OCI-LY7 (cell line): ENCODE results near the gene TAS1R1.

Experiments used
- EZH2phosphoT487 ChIP-seq: fragments of 200-600 bp; sonication (generic); IDR thresholded peaks from 2 replicates; pipeline ENCODE4 v1.6.1; 2018; ENCODE audit warnings: low read depth, borderline replicate concordance, mild to moderate bottlenecking, mixed run types, antibody characterized with exemption, low read length, moderate library complexity, mixed read lengths
- TF ChIP-seq, protein P1 (sequence below): fragments of 200-600 bp; sonication (generic); conservative IDR thresholded peaks from 2 replicates; pipeline ENCODE4 v1.5.1; 2014; ENCODE audit warnings: mild to moderate bottlenecking, antibody characterized with exemption, low read length, moderate library complexity, mixed read lengths

DNA sequence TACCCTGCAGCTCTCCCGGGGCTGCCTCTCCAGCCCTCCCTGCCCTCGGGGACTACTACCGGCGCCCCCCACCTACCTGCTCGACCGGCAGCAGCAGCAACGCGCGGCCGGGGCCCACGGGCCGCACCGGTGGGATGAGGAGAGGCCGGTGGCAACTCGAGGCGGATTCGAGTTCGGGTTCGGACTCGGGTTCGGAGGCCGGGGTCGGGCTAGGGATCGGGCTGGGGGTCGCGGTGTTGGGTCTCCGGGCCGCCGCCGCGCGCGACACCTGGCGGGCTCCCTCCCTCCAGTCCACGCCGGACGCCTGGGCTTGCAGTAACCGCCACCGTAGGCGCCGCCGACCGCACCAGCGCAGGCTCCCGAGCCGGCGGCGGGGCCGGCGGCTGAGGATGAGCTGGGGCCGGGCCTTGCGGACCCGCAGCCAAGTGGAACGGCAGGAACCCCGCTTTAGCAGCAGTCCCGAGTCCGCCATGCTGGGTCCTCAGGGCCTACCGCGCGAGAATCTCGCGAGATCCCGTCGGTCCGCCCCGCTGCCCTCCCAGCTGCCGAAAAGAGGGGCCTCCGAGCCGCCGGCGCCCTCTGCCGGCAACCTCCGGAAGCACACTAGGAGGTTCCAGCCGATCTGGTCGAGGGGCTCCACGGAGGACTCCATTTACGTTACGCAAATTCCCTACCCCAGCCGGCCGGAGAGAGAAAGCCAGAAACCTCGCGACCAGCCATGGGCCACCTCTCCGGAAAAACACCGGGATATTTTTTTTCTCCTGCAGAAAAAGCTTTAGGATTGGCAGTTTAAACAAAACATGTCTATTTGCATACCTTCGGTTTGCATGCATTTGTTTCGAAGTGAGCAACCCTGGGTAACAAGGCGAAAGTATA, 838 bp upstream of the TAS1R1 start, which contains the start of gene NOL9:
- TF ChIP-seq, protein P1, sequence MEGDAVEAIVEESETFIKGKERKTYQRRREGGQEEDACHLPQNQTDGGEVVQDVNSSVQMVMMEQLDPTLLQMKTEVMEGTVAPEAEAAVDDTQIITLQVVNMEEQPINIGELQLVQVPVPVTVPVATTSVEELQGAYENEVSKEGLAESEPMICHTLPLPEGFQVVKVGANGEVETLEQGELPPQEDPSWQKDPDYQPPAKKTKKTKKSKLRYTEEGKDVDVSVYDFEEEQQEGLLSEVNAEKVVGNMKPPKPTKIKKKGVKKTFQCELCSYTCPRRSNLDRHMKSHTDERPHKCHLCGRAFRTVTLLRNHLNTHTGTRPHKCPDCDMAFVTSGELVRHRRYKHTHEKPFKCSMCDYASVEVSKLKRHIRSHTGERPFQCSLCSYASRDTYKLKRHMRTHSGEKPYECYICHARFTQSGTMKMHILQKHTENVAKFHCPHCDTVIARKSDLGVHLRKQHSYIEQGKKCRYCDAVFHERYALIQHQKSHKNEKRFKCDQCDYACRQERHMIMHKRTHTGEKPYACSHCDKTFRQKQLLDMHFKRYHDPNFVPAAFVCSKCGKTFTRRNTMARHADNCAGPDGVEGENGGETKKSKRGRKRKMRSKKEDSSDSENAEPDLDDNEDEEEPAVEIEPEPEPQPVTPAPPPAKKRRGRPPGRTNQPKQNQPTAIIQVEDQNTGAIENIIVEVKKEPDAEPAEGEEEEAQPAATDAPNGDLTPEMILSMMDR: peak; percentile 91
- TF ChIP-seq EZH2phosphoT487: no peak
